ENCODE results near the gene LDHAL6B. TPM values are rescaled to one million over a fixed set of nuclear protein-coding genes. Genes with fewer than 3 reads are reported as not detected.

The LDHAL6B gene
- total RNA-seq, 1 experiment from 2014 or later, result not detected

GRCh38 chr15:59208613-59209249 lies 2.1 kb downstream of the LDHAL6B start:
- CTCF ChIA-PET, result interaction anchor here (0.7 to 1.1 kb wide), 2 partner anchors 47 to 200 kb away, joined by 3 to 6 read pairs; no protein-coding TSS in a partner anchor
- Mint-ChIP-seq H3K27ac (no peak overlapping the region), H3K4me3 (no peak overlapping the region), H3K27me3 (ENCODE audit: low read depth) (no peaks in the 10 kb centered on the region), H3K4me1 (no peaks in the 10 kb centered on the region), H3K36me3 (peaks cover 46% of the 10 kb centered on the region), H3K9me3 (no peaks in the 10 kb centered on the region)
- TF ChIP-seq, protein P1, sequence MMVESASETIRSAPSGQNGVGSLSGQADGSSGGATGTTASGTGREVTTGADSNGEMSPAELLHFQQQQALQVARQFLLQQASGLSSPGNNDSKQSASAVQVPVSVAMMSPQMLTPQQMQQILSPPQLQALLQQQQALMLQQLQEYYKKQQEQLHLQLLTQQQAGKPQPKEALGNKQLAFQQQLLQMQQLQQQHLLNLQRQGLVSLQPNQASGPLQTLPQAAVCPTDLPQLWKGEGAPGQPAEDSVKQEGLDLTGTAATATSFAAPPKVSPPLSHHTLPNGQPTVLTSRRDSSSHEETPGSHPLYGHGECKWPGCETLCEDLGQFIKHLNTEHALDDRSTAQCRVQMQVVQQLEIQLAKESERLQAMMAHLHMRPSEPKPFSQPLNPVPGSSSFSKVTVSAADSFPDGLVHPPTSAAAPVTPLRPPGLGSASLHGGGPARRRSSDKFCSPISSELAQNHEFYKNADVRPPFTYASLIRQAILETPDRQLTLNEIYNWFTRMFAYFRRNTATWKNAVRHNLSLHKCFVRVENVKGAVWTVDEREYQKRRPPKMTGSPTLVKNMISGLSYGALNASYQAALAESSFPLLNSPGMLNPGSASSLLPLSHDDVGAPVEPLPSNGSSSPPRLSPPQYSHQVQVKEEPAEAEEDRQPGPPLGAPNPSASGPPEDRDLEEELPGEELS (CRISPR knock-in tag; IDR thresholded peaks at IDR 0.05), result no peak
- TF ChIP-seq ZBTB43 (CRISPR knock-in tag; IDR thresholded peaks at IDR 0.05) (no peak), RORB (CRISPR knock-in tag; IDR thresholded peaks at IDR 0.05) (no peak), ZNF423 (CRISPR knock-in tag; IDR thresholded peaks at IDR 0.05) (no peak), IRF1 (CRISPR knock-in tag; IDR thresholded peaks at IDR 0.05) (no peak), CDX4 (CRISPR knock-in tag; IDR thresholded peaks at IDR 0.05; ENCODE audit: borderline replicate concordance) (no peak), ZNF138 (CRISPR knock-in tag; conservative IDR thresholded peaks at IDR 0.05) (no peak), SOX15 (CRISPR knock-in tag; IDR thresholded peaks at IDR 0.05) (no peak), CREM (CRISPR knock-in tag; IDR thresholded peaks at IDR 0.05) (no peak), ATF1 (CRISPR knock-in tag; IDR thresholded peaks at IDR 0.05) (no peak), ATF2 (CRISPR knock-in tag; IDR thresholded peaks at IDR 0.05; ENCODE audit: borderline replicate concordance, low read depth) (no peak), OVOL2 (CRISPR knock-in tag; IDR thresholded peaks at IDR 0.05; ENCODE audit: borderline replicate concordance) (no peak), NFE2L1 (CRISPR knock-in tag; IDR thresholded peaks at IDR 0.05) (no peak), NR2C2 (CRISPR knock-in tag; IDR thresholded peaks at IDR 0.05) (no peak), ZNF219 (CRISPR knock-in tag; IDR thresholded peaks at IDR 0.05; ENCODE audit: borderline replicate concordance) (no peak), ZNF317 (CRISPR knock-in tag; IDR thresholded peaks at IDR 0.05; ENCODE audit: borderline replicate concordance, low read depth) (no peak), ZNF425 (CRISPR knock-in tag; conservative IDR thresholded peaks at IDR 0.05) (no peak), SP1 (CRISPR knock-in tag; conservative IDR thresholded peaks at IDR 0.05) (no peak), NR3C1 (CRISPR knock-in tag; conservative IDR thresholded peaks at IDR 0.05; ENCODE audit: low read depth) (no peak)
- ATAC-seq, result no peak
- DNase-seq (ENCODE audit: low spot score), result no peak
- POLR2A ChIA-PET, result no interaction called here
